HEK293 (cell line): ENCODE measurements around the gene PRXL2B.

Source experiments
- CTCF ChIP-seq: fragments of 450-650 bp; formaldehyde crosslinking; IDR thresholded peaks from 2 replicates; pipeline ENCODE4 v1.5.1; 2016; ENCODE audit warnings: missing biosample characterization, missing genetic modification characterization
- REPIN1 ChIP-seq: fragments of 450-650 bp; formaldehyde crosslinking; IDR thresholded peaks from 2 replicates; pipeline ENCODE4 v1.5.1; 2017; ENCODE audit warnings: missing biosample characterization, missing genetic modification characterization, low read depth
- ZFP69B ChIP-seq: fragments of 450-650 bp; formaldehyde crosslinking; IDR thresholded peaks from 2 replicates; pipeline ENCODE4 v1.5.1; 2016; ENCODE audit warnings: missing biosample characterization, missing genetic modification characterization
- ZNF146 ChIP-seq: fragments of 450-650 bp; formaldehyde crosslinking; IDR thresholded peaks from 2 replicates; pipeline ENCODE4 v1.5.1; 2016; ENCODE audit warnings: missing biosample characterization, missing genetic modification characterization
- ZNF530 ChIP-seq: fragments of 450-650 bp; formaldehyde crosslinking; IDR thresholded peaks from 2 replicates; pipeline ENCODE4 v1.5.1; 2016; ENCODE audit warnings: low read depth, missing biosample characterization, missing genetic modification characterization
- TF ChIP-seq, protein P1 (sequence below): fragments of 450-650 bp; formaldehyde crosslinking; IDR thresholded peaks from 2 replicates; pipeline ENCODE4 v1.5.1; 2016; ENCODE audit warnings: missing biosample characterization, missing genetic modification characterization
- TF ChIP-seq, protein P2 (sequence below): fragments of 450-650 bp; formaldehyde crosslinking; IDR thresholded peaks from 2 replicates; pipeline ENCODE4 v1.5.1; 2017; ENCODE audit warnings: missing biosample characterization, missing genetic modification characterization

- no peak for TF ChIP-seq ZNF146 (tag by site-specific recombination)
- TF ChIP-seq, protein P1, sequence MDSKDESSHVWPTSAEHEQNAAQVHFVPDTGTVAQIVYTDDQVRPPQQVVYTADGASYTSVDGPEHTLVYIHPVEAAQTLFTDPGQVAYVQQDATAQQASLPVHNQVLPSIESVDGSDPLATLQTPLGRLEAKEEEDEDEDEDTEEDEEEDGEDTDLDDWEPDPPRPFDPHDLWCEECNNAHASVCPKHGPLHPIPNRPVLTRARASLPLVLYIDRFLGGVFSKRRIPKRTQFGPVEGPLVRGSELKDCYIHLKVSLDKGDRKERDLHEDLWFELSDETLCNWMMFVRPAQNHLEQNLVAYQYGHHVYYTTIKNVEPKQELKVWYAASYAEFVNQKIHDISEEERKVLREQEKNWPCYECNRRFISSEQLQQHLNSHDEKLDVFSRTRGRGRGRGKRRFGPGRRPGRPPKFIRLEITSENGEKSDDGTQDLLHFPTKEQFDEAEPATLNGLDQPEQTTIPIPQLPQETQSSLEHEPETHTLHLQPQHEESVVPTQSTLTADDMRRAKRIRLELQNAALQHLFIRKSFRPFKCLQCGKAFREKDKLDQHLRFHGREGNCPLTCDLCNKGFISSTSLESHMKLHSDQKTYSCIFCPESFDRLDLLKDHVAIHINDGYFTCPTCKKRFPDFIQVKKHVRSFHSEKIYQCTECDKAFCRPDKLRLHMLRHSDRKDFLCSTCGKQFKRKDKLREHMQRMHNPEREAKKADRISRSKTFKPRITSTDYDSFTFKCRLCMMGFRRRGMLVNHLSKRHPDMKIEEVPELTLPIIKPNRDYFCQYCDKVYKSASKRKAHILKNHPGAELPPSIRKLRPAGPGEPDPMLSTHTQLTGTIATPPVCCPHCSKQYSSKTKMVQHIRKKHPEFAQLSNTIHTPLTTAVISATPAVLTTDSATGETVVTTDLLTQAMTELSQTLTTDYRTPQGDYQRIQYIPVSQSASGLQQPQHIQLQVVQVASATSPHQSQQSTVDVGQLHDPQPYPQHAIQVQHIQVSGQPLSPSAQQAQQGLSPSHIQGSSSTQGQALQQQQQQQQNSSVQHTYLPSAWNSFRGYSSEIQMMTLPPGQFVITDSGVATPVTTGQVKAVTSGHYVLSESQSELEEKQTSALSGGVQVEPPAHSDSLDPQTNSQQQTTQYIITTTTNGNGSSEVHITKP (tag by site-specific recombination): no peak
- TF ChIP-seq ZNF530 (tag by site-specific recombination): no peak
- TF ChIP-seq ZFP69B (tag by site-specific recombination): no peak
- TF ChIP-seq CTCF (tag by site-specific recombination): no peak
- no peak for TF ChIP-seq REPIN1
- TF ChIP-seq, protein P2, sequence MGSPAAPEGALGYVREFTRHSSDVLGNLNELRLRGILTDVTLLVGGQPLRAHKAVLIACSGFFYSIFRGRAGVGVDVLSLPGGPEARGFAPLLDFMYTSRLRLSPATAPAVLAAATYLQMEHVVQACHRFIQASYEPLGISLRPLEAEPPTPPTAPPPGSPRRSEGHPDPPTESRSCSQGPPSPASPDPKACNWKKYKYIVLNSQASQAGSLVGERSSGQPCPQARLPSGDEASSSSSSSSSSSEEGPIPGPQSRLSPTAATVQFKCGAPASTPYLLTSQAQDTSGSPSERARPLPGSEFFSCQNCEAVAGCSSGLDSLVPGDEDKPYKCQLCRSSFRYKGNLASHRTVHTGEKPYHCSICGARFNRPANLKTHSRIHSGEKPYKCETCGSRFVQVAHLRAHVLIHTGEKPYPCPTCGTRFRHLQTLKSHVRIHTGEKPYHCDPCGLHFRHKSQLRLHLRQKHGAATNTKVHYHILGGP (tag by site-specific recombination): no peak
Observed at GRCh38 chr1:2566101-2567045, 20.2 kb upstream of the PRXL2B start.
